Measurements from ENCODE around the gene CREG1. TPM values are rescaled to one million over a fixed set of nuclear protein-coding genes. Genes with fewer than 3 reads are reported as not detected.

The CREG1 gene
- total RNA-seq, 1 donor from 2014 or later: 2.5 TPM

GRCh38 chr1:167548059-167548932 lies 5.3 kb downstream of the CREG1 start:
- H3K4me3 Mint-ChIP-seq (ENCODE audit: unreplicated experiment): no peak overlapping the region
- no peak for TF ChIP-seq CTCF (IDR thresholded peaks at IDR 0.05; ENCODE audit: partially characterized antibody, unreplicated experiment)
- H3K27ac Mint-ChIP-seq (ENCODE audit: unreplicated experiment): no peak overlapping the region
- DNase-seq: no peak
- H3K36me3 Mint-ChIP-seq (ENCODE audit: unreplicated experiment): no peaks in the 10 kb centered on the region
- peaks cover 2% of the 10 kb centered on the region for H3K4me1 Mint-ChIP-seq (ENCODE audit: low read depth, unreplicated experiment)
- H3K27me3 Mint-ChIP-seq (ENCODE audit: unreplicated experiment): no peaks in the 10 kb centered on the region
- H3K9me3 Mint-ChIP-seq (ENCODE audit: unreplicated experiment): peaks cover 7% of the 10 kb centered on the region

GRCh38 chr1:167546935-167547334 lies 6.6 kb downstream of the CREG1 start:
- Mint-ChIP-seq H3K9me3 (ENCODE audit: unreplicated experiment) (peaks cover 7% of the 10 kb centered on the region), H3K4me1 (ENCODE audit: low read depth, unreplicated experiment) (peaks cover 2% of the 10 kb centered on the region), H3K27me3 (ENCODE audit: unreplicated experiment) (no peaks in the 10 kb centered on the region), H3K36me3 (ENCODE audit: unreplicated experiment) (no peaks in the 10 kb centered on the region), H3K4me3 (ENCODE audit: unreplicated experiment) (no peak overlapping the region), H3K27ac (ENCODE audit: unreplicated experiment) (no peak overlapping the region)
- DNase-seq: no peak
- no peak for TF ChIP-seq CTCF (IDR thresholded peaks at IDR 0.05; ENCODE audit: partially characterized antibody, unreplicated experiment)

- no peak overlapping the region for H3K4me3 Mint-ChIP-seq (ENCODE audit: unreplicated experiment)
- H3K9me3 Mint-ChIP-seq (ENCODE audit: unreplicated experiment): peaks cover 4% of the 10 kb centered on the region
- TF ChIP-seq CTCF (IDR thresholded peaks at IDR 0.05; ENCODE audit: partially characterized antibody, unreplicated experiment): no peak
- H3K4me1 Mint-ChIP-seq (ENCODE audit: low read depth, unreplicated experiment): peaks cover 2% of the 10 kb centered on the region
- no peak overlapping the region for H3K27ac Mint-ChIP-seq (ENCODE audit: unreplicated experiment)
- no peaks in the 10 kb centered on the region for H3K36me3 Mint-ChIP-seq (ENCODE audit: unreplicated experiment)
- no peaks in the 10 kb centered on the region for H3K27me3 Mint-ChIP-seq (ENCODE audit: unreplicated experiment)
- DNase-seq: no peak
Observed at GRCh38 chr1:167545349-167545748, 8.2 kb downstream of the CREG1 start.

- Mint-ChIP-seq H3K4me1 (ENCODE audit: low read depth, unreplicated experiment) (peaks cover 2% of the 10 kb centered on the region), H3K27me3 (ENCODE audit: unreplicated experiment) (no peaks in the 10 kb centered on the region), H3K4me3 (ENCODE audit: unreplicated experiment) (no peak overlapping the region), H3K9me3 (ENCODE audit: unreplicated experiment) (peaks cover 4% of the 10 kb centered on the region), H3K27ac (ENCODE audit: unreplicated experiment) (no peak overlapping the region), H3K36me3 (ENCODE audit: unreplicated experiment) (no peaks in the 10 kb centered on the region)
- TF ChIP-seq CTCF (IDR thresholded peaks at IDR 0.05; ENCODE audit: partially characterized antibody, unreplicated experiment): no peak
- no peak for DNase-seq
Observed at GRCh38 chr1:167544447-167545093, 9.0 kb downstream of the CREG1 start.

All from glutamatergic neuron (in vitro differentiated cells).